Measurements from ENCODE around the gene KANK4. TPM values are rescaled to one million over a fixed set of nuclear protein-coding genes. Genes with fewer than 3 reads are reported as not detected.

Gene KANK4
- total and polyA plus RNA-seq, 2 experiments from 2014 or later = 0.65 to 4.0 TPM

Other genes starting within 250 kb of the KANK4 start
- 0.04 and 0.36 TPM in 2 replicates for gene L1TD1, start 124.6 kb downstream of the KANK4 start, total RNA-seq
- 0.37 TPM in 1 of 2 replicates, not detected in the other for gene L1TD1, start 124.6 kb downstream of the KANK4 start, polyA plus RNA-seq
- 19.9 and 20.5 TPM in 2 replicates for gene USP1, start 117.6 kb upstream of the KANK4 start, total RNA-seq
- 18.1 and 23.8 TPM in 2 replicates for gene USP1, start 117.6 kb upstream of the KANK4 start, polyA plus RNA-seq

Data from cardiac muscle cell (in vitro differentiated cells and primary cell).